ENCODE data around the gene GALNT10. TPM values are rescaled to one million over a fixed set of nuclear protein-coding genes. Genes with fewer than 3 reads are reported as not detected.

The GALNT10 gene
- total and polyA plus RNA-seq, 2 of the 4 experiments (the other 2 are of a cell fraction), result 46.2 to 67.0 TPM

DNA sequence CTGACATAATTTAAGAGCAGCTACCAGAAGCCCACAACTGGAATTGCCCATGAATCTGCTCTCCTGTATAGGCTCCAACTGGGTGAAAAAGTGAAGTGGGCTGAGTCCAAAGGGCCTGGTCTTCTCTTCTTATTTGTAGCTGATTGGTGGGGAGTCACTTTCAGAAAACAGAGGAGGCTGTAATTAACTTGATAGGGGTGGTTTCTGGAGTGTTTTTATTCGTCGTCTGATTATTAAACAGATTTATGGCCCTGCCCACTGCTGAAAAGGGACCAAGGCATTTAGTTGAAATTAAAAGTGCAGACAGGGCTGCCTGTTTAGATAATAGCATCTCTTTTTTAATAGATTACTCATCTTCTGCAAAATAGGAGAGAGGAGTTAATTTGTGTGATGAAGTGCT lies 174.2 kb downstream of the GALNT10 start:
- peak overlapping the region; percentile 38; the same call in 1 of the 2 replicates for H2AK5ac ChIP-seq (ENCODE audit: low read depth, low read length)
- no peak overlapping the region for H3K56ac ChIP-seq (ENCODE audit: extremely low read depth, insufficient read depth, low read length)
- H3K4me1 ChIP-seq (ENCODE audit: control insufficient read depth, insufficient read depth, low read length), result peaks cover 20% of the 10 kb centered on the region
- no peak overlapping the region for H2BK15ac ChIP-seq (ENCODE audit: low read depth, low read length)
- H3K18ac ChIP-seq (ENCODE audit: low read depth, low read length), result no peak overlapping the region
- H3K27ac ChIP-seq (ENCODE audit: insufficient read depth, low read length), result no peak overlapping the region
- no peaks in the 10 kb centered on the region for H3K9me3 ChIP-seq (ENCODE audit: control insufficient read depth, insufficient read depth, low read length)
- peaks cover 18 to 55% of the 10 kb centered on the region in 2 experiments for H3K79me1 ChIP-seq (ENCODE audit: low read depth in 1 of 2, low read length in 2 of 2)
- H3K27me3 ChIP-seq (ENCODE audit: control insufficient read depth, insufficient read depth, low read length), result no peaks in the 10 kb centered on the region
- ChIA-PET CTCF (interaction anchor here (0.6 kb wide), 1 partner anchor 54 kb away, joined by 5 read pairs; no protein-coding TSS in a partner anchor), POLR2A (ENCODE audit: unreplicated experiment) (no interaction called here)
- H3K9ac ChIP-seq (ENCODE audit: low read depth, low read length), result no peak overlapping the region
- no TSS peak for BruUV-seq (replicated peaks)
- peak overlapping the region; percentile 63; the same call in 1 of the 2 replicates for H3K14ac ChIP-seq (replicated peaks; ENCODE audit: low read depth, low read length)
- no peak overlapping the region for H3K4me2 ChIP-seq (ENCODE audit: low read depth, low read length)
- H3K23ac ChIP-seq (ENCODE audit: low read depth, low read length), result no peak overlapping the region
- no peak overlapping the region for H2BK120ac ChIP-seq (ENCODE audit: low read depth, low read length)
- no peak overlapping the region for H4K5ac ChIP-seq (ENCODE audit: low read depth, low read length)
- no peak overlapping the region for H4K91ac ChIP-seq (ENCODE audit: insufficient read depth, low read depth, low read length)
- TF ChIP-seq RAD21 (IDR thresholded peaks at IDR 0.05; ENCODE audit: low read length) (no peak), MAZ (IDR thresholded peaks at IDR 0.05; ENCODE audit: borderline replicate concordance, low read depth, low read length) (no peak), BHLHE40 (IDR thresholded peaks at IDR 0.05; ENCODE audit: low read depth, low read length) (no peak)
- H2AK9ac ChIP-seq (replicated peaks; ENCODE audit: low read depth, low read length, poor library complexity), result no peak overlapping the region
- H4K20me1 ChIP-seq (ENCODE audit: insufficient read depth, low read length), result no peaks in the 10 kb centered on the region
- in situ Hi-C loops (cut with MboI; ENCODE audit: low sequenced_read_pairs), result no loop called here
- peaks cover 34% of the 10 kb centered on the region for H3K9me1 ChIP-seq (ENCODE audit: insufficient read depth, low read length)
- H3K4ac ChIP-seq (ENCODE audit: low read depth, low read length), result no peak overlapping the region
- H2BK5ac ChIP-seq (ENCODE audit: low read depth, low read length, poor library complexity, severe bottlenecking), result no peak overlapping the region
- ATAC-seq (ENCODE audit: low read depth) (no peak), DNase-seq (no peak)
- intact Hi-C loops (cut with micrococcal nuclease), result loop anchor here (5.0 kb wide), 1 partner anchor 77 kb away; no protein-coding TSS in a partner anchor
- dilution Hi-C loops (cut with HindIII; ENCODE audit: low sequenced_read_pairs, unreplicated experiment), result no loop called here
- H3K36me3 ChIP-seq (ENCODE audit: control insufficient read depth, insufficient read depth, low read length), result 0 out of 2 replicates have a peak, but pooled peaks cover 2% of the 10 kb centered on the region
- no peak overlapping the region for H2AFZ ChIP-seq (replicated peaks; ENCODE audit: low read length, poor library complexity)
- no peak overlapping the region for H4K8ac ChIP-seq (ENCODE audit: low read depth in 2 of 2, low read length in 2 of 2)
- no peak overlapping the region for H3K4me3 ChIP-seq (ENCODE audit: insufficient read depth, low read depth, low read length)
- H2BK20ac ChIP-seq (ENCODE audit: low read depth, low read length), result peak overlapping the region; percentile 22; the same call in 1 of the 2 replicates
- WGBS, 2 experiments (ENCODE audit: extremely low coverage in 2 of 2, insufficient read length in 1 of 2), result no CpG with 5 or more reads among the region's 2 CpGs

Data from IMR-90 (cell line).